ENCODE data around the gene CPNE4.

CPNE4 gene

GRCh38 chr3:131658115-131658514, 376.7 kb downstream of the CPNE4 start:
- DNase-seq = no peak

- no peak for DNase-seq
Measured at GRCh38 chr3:131655070-131655690, 379.6 kb downstream of the CPNE4 start.

- no peak for DNase-seq
Measured at GRCh38 chr3:131645638-131646037, 389.2 kb downstream of the CPNE4 start.

GRCh38 chr3:131636266-131636775, 398.5 kb downstream of the CPNE4 start:
- no peak for DNase-seq

- DNase-seq = no peak
Measured at GRCh38 chr3:131630807-131631206, 404.0 kb downstream of the CPNE4 start.

- DNase-seq = no peak
Measured at GRCh38 chr3:131630097-131630496, 404.7 kb downstream of the CPNE4 start.

- DNase-seq = no peak
Measured at GRCh38 chr3:131623431-131623830, 411.4 kb downstream of the CPNE4 start.

- no peak for DNase-seq
Measured at GRCh38 chr3:131622726-131623125, 412.1 kb downstream of the CPNE4 start.

GRCh38 chr3:131620977-131621376, 413.8 kb downstream of the CPNE4 start:
- no peak for DNase-seq

- no peak for DNase-seq
Measured at GRCh38 chr3:131619821-131620220, 415.0 kb downstream of the CPNE4 start.

GRCh38 chr3:131616719-131617118, 418.1 kb downstream of the CPNE4 start:
- no peak for DNase-seq

GRCh38 chr3:131612745-131613144, 422.1 kb downstream of the CPNE4 start:
- DNase-seq = no peak

GRCh38 chr3:131610174-131610573, 424.6 kb downstream of the CPNE4 start:
- no peak for DNase-seq

GRCh38 chr3:131608741-131609140, 426.1 kb downstream of the CPNE4 start:
- DNase-seq = no peak

GRCh38 chr3:131608296-131608695, 426.5 kb downstream of the CPNE4 start:
- DNase-seq = no peak

- DNase-seq = no peak
Measured at GRCh38 chr3:131605916-131606315, 428.9 kb downstream of the CPNE4 start.

GRCh38 chr3:131602011-131602779, 432.6 kb downstream of the CPNE4 start:
- DNase-seq = no peak

- no peak for DNase-seq
Measured at GRCh38 chr3:131597816-131598215, 437.0 kb downstream of the CPNE4 start.

GRCh38 chr3:131596884-131597283, 437.9 kb downstream of the CPNE4 start:
- DNase-seq = no peak

GRCh38 chr3:131591394-131592014, 443.3 kb downstream of the CPNE4 start:
- no peak for DNase-seq

- DNase-seq = no peak
Measured at GRCh38 chr3:131586277-131586676, 448.5 kb downstream of the CPNE4 start.

GRCh38 chr3:131582438-131582837, 452.4 kb downstream of the CPNE4 start:
- no peak for DNase-seq

GRCh38 chr3:131568460-131568859, 466.4 kb downstream of the CPNE4 start:
- no peak for DNase-seq

GRCh38 chr3:131564812-131565211, 470.0 kb downstream of the CPNE4 start:
- DNase-seq = no peak

Data from CD4-positive, alpha-beta T cell treated with Interleukin-10 for 1 hour (primary cell).